Measurements from ENCODE around the gene SYDE1. TPM values are rescaled to one million over a fixed set of nuclear protein-coding genes. Genes with fewer than 3 reads are reported as not detected.
A peak's percentile ranks its signal among the peaks of the same experiment; 100 is the strongest.

Gene SYDE1
- total RNA-seq, 1 donor from 2014 or later = 31.9 TPM

DNA sequence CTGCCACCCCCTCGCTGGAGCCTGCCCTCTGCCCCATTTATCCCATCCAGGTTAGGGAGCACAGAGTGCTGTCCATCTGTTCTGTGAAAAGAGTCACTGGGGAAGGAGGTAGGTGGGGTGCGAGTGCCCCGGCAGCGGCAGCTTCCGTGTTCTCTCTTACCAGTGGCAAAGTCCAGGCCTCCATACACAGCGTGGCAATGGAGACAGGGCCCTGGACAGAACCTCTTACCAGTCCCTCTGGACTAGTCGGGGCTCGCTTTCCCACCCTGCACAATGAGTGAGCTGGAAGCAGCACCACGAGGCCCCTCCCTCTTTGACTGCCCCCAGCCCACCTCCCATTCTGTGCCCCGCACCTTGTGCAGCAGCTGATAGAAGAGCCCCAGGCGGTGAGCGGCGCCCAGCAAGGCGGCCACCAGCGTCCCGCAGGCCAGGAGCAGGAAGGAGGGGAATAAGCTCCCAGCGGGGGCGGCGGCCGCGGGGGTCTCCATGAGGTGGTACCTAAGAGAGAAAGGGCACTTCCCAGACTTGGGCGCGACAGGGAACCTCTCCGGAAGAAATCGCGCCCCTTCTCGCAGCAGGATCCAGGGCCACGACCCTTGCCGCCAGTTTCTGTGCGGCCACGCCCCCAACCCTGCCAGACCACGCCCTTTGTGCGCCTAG, 17.5 kb downstream of the SYDE1 start:
- Histone ChIP-seq H3K4me3 (peak overlapping the region; percentile 92), H3K36me3 (peaks cover 0 to 23% of the 10 kb centered on the region in 2 donors), H3K9me3 (no peaks in the 10 kb centered on the region), H3K27ac (peak overlapping the region; percentile 92), H3K4me1 (peaks cover 28% of the 10 kb centered on the region), H3K27me3 (no peaks in the 10 kb centered on the region)
- intact Hi-C loops (cut with DNase I) = no loop called here
- TF ChIP-seq, protein P1, sequence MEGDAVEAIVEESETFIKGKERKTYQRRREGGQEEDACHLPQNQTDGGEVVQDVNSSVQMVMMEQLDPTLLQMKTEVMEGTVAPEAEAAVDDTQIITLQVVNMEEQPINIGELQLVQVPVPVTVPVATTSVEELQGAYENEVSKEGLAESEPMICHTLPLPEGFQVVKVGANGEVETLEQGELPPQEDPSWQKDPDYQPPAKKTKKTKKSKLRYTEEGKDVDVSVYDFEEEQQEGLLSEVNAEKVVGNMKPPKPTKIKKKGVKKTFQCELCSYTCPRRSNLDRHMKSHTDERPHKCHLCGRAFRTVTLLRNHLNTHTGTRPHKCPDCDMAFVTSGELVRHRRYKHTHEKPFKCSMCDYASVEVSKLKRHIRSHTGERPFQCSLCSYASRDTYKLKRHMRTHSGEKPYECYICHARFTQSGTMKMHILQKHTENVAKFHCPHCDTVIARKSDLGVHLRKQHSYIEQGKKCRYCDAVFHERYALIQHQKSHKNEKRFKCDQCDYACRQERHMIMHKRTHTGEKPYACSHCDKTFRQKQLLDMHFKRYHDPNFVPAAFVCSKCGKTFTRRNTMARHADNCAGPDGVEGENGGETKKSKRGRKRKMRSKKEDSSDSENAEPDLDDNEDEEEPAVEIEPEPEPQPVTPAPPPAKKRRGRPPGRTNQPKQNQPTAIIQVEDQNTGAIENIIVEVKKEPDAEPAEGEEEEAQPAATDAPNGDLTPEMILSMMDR (IDR thresholded peaks at IDR 0.05) = no peak
- TF ChIP-seq POLR2A (IDR thresholded peaks at IDR 0.05) (no peak), POLR2AphosphoS5 (IDR thresholded peaks at IDR 0.05; ENCODE audit: insufficient read depth in 1 of 2, low read depth in 1 of 2) (no peak)
- no peak for DNase-seq (ENCODE audit: extremely low spot score in 2 of 2)

DNA sequence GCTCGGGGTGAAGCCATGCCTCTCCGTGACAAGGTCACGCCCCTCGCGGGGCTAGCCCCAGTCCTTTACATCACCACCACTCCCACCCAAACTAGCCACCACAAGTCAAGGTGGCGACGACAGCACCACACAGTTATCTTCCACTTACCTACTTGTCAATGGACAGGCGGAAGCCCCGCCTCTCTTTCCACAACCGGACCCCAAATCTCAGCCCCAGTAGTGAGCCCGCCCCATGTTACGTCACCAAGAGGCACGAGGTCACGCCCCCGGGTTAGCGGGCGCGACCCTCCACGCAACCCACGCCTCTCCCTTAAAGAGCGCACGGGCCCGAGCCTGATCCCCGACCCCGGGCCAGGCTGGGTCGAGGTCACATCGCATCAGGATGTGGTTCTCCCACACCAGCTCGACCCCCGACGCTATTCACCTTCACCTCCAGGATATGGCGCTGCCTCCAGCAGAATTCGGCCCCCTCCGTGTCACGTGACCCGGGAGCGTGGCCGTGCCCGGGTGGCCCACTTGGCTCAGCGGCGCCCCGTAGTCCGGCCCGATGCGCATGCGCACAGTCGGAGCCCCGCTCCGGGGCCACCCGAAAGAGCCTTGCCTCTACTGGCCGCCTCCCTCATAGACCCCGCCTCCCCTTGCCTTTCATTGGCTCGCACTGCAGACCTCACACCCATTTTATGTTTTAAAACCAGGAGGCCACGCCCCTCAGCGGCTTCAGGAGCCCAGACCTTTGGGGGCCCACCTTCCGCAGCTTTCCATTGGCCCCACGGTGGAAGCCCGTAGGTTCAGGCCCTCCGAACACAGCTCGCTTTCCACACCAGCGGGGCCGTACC, 18.2 kb downstream of the SYDE1 start:
- intact Hi-C loops (cut with DNase I) = no loop called here
- H3K27ac ChIP-seq = peak overlapping the region; percentile 92
- peaks cover 0 to 16% of the 10 kb centered on the region in 2 donors for H3K36me3 ChIP-seq
- H3K27me3 ChIP-seq = no peaks in the 10 kb centered on the region
- peaks cover 32% of the 10 kb centered on the region for H3K4me1 ChIP-seq
- no peaks in the 10 kb centered on the region for H3K9me3 ChIP-seq
- TF ChIP-seq POLR2AphosphoS5 (IDR thresholded peaks at IDR 0.05; ENCODE audit: insufficient read depth in 1 of 2, low read depth in 1 of 2) = peak; percentile 94 to 95
- peak in 1 of 2 donors; percentile 40 for TF ChIP-seq POLR2A (IDR thresholded peaks at IDR 0.05)
- TF ChIP-seq, protein P1 (IDR thresholded peaks at IDR 0.05) = no peak
- peak in 1 of 2 donors; percentile 98 for DNase-seq (ENCODE audit: extremely low spot score in 2 of 2)
- H3K4me3 ChIP-seq = peak overlapping the region; percentile 92

DNA sequence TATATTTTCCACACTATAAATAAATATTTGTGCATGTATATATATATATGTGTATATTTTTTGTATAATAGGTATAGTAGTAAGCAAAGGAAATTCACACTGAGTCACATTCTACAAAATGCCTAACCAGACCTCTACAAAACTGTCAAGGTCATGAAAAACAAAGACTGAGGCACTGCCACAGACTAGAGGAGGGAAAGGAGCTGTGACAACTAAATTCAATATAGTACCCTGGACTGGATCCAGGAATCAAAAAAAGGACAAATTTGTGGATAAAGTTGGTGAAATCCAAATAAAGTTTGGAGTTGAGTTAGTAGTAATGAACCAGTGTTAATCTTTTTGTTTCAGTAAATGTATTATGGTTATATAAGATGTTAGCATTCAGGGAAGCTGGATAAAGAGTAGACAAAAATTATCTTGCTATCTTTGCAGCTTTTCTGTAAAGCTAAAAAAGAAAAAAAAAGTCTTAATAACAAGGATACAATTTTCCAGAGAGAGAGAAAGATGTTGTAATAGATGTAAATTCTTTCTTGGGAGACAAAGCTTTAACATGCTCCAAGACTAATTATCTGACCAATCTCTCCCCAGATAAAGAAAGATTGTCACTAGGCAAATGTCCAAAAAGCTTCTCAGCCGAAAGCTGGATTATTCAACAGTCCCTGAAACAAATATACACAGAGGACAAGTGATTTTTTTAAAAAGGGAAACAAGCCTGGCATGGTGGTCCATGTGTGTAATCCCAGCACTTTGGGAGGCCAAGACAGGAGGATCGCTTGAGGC, 19.1 kb downstream of the SYDE1 start:
- no peaks in the 10 kb centered on the region for H3K9me3 ChIP-seq
- TF ChIP-seq, protein P1 (IDR thresholded peaks at IDR 0.05) = no peak
- TF ChIP-seq POLR2A (IDR thresholded peaks at IDR 0.05) (no peak), POLR2AphosphoS5 (IDR thresholded peaks at IDR 0.05; ENCODE audit: insufficient read depth in 1 of 2, low read depth in 1 of 2) (no peak)
- peak overlapping the region; percentile 92 for H3K4me3 ChIP-seq
- H3K27me3 ChIP-seq = no peaks in the 10 kb centered on the region
- intact Hi-C loops (cut with DNase I) = no loop called here
- H3K4me1 ChIP-seq = peaks cover 32% of the 10 kb centered on the region
- H3K36me3 ChIP-seq = peaks cover 0 to 12% of the 10 kb centered on the region in 2 donors
- DNase-seq (ENCODE audit: extremely low spot score in 2 of 2) = no peak
- H3K27ac ChIP-seq = peak overlapping the region; percentile 92

GRCh38 chr19:15128162-15128770, 21.1 kb downstream of the SYDE1 start:
- no peaks in the 10 kb centered on the region for H3K27me3 ChIP-seq
- intact Hi-C loops (cut with DNase I) = no loop called here
- DNase-seq (ENCODE audit: extremely low spot score in 2 of 2) = no peak
- H3K4me1 ChIP-seq = peaks cover 32% of the 10 kb centered on the region
- H3K36me3 ChIP-seq = no peaks in the 10 kb centered on the region
- TF ChIP-seq, protein P1 (IDR thresholded peaks at IDR 0.05) = no peak
- TF ChIP-seq POLR2AphosphoS5 (IDR thresholded peaks at IDR 0.05; ENCODE audit: insufficient read depth in 1 of 2, low read depth in 1 of 2) = peak in 1 of 2 donors; percentile 24
- TF ChIP-seq POLR2A (IDR thresholded peaks at IDR 0.05) = no peak
- H3K4me3 ChIP-seq = no peak overlapping the region
- no peak overlapping the region for H3K27ac ChIP-seq
- H3K9me3 ChIP-seq = no peaks in the 10 kb centered on the region
